Mesenchymal stem cell (in vitro differentiated cells and primary cell): Measurements from ENCODE around the gene LENG9.

Source experiments
- DNase-seq: peaks from one replicate; pipeline ENCODE4 v3.0.0-alpha.2; 2013
- H2AFZ ChIP-seq: one replicate; pipeline ENCODE4 v1.6.1; 2013; ENCODE audit warnings: low read depth, mild to moderate bottlenecking, control low read depth, inconsistent platforms, low read length, moderate library complexity
- H2AK5ac ChIP-seq: 2 replicates; pipeline ENCODE4 v1.6.1; 2013; ENCODE audit warnings: low read length, moderate library complexity, mild to moderate bottlenecking, inconsistent platforms; ENCODE audit not compliant: severe bottlenecking
- H2BK120ac ChIP-seq: one replicate; pipeline ENCODE4 v1.6.1; 2013; ENCODE audit warnings: low read depth, mild to moderate bottlenecking, inconsistent platforms, low read length, moderate library complexity
- H2BK12ac ChIP-seq, 2 experiments: one replicate each; pipeline ENCODE4 v1.6.1; 2013; ENCODE audit warnings: inconsistent platforms in 2 of 2, low read length in 2 of 2, mild to moderate bottlenecking in 2 of 2, moderate library complexity in 2 of 2, control low read depth in 1 of 2
- H2BK15ac ChIP-seq: one replicate; pipeline ENCODE4 v1.6.1; 2013; ENCODE audit warnings: mild to moderate bottlenecking, low read depth, inconsistent platforms; ENCODE audit not compliant: poor library complexity, severe bottlenecking
- H2BK5ac ChIP-seq: 2 replicates; pipeline ENCODE4 v1.6.1; 2013; ENCODE audit warnings: low read depth, mild to moderate bottlenecking, low read length, control low read depth, inconsistent platforms; ENCODE audit not compliant: poor library complexity, severe bottlenecking
- H3K14ac ChIP-seq, 2 experiments: one replicate each; pipeline ENCODE4 v1.6.1; 2013; ENCODE audit warnings: inconsistent platforms in 2 of 2, low read length in 2 of 2, control low read depth in 1 of 2, mild to moderate bottlenecking in 1 of 2, moderate library complexity in 1 of 2
- H3K18ac ChIP-seq, 2 experiments: one replicate each; pipeline ENCODE4 v1.6.1; 2013; ENCODE audit warnings: inconsistent platforms in 2 of 2, low read length in 2 of 2, control low read depth in 1 of 2, low read depth in 1 of 2, mild to moderate bottlenecking in 1 of 2
- H3K23ac ChIP-seq, 2 experiments: one replicate each; pipeline ENCODE4 v1.6.1; 2013; ENCODE audit warnings: inconsistent platforms in 2 of 2, low read length in 2 of 2, mild to moderate bottlenecking in 2 of 2, moderate library complexity in 2 of 2, control low read depth in 1 of 2
- H3K27ac ChIP-seq: 2 replicates; pipeline ENCODE4 v1.5.1; 2013; ENCODE audit warnings: mild to moderate bottlenecking, moderate library complexity, low read length, control low read depth, inconsistent platforms; ENCODE audit not compliant: poor library complexity, severe bottlenecking
- H3K27me3 ChIP-seq, 2 experiments: 2 replicates each; pipeline versions ENCODE4 v1.6.1 to v1.7.0; 2013; ENCODE audit warnings: low read length in 2 of 2, mild to moderate bottlenecking in 2 of 2, moderate library complexity in 2 of 2, control low read depth in 1 of 2, inconsistent platforms in 1 of 2; ENCODE audit not compliant: control insufficient read depth in 1 of 2, insufficient read depth in 1 of 2
- H3K36me3 ChIP-seq, 2 experiments: 2 replicates each; pipeline versions ENCODE4 v1.6.1 to v1.7.0; 2013; ENCODE audit warnings: low read length in 2 of 2, control low read depth in 1 of 2, inconsistent platforms in 1 of 2, low read depth in 1 of 2, mild to moderate bottlenecking in 1 of 2; ENCODE audit not compliant: insufficient read depth in 2 of 2, control insufficient read depth in 1 of 2
- H3K4ac ChIP-seq, 2 experiments: one replicate each; pipeline ENCODE4 v1.6.1; 2013; ENCODE audit warnings: inconsistent platforms in 2 of 2, low read length in 2 of 2, mild to moderate bottlenecking in 2 of 2, moderate library complexity in 2 of 2, control low read depth in 1 of 2, low read depth in 1 of 2
- H3K4me1 ChIP-seq: 2 replicates; pipeline ENCODE4 v1.6.1; 2013; ENCODE audit warnings: low read depth, low read length, control low read depth; ENCODE audit not compliant: control insufficient read depth, insufficient read depth
- H3K4me2 ChIP-seq: 2 replicates; pipeline ENCODE4 v1.6.1; 2013; ENCODE audit warnings: low read length, mild to moderate bottlenecking, inconsistent platforms; ENCODE audit not compliant: poor library complexity, severe bottlenecking
- H3K4me3 ChIP-seq, 2 experiments: 2 replicates each; pipeline versions ENCODE4 v1.5.1 to v1.7.0; 2013; ENCODE audit warnings: low read length in 2 of 2, mild to moderate bottlenecking in 2 of 2, control low read depth in 1 of 2, low read depth in 1 of 2; ENCODE audit not compliant: insufficient read depth in 1 of 2
- H3K79me1 ChIP-seq: replicated peaks from 2 replicates; pipeline ENCODE4 v1.6.1; 2013; ENCODE audit warnings: mild to moderate bottlenecking, control low read depth, low read length, inconsistent platforms; ENCODE audit not compliant: poor library complexity, severe bottlenecking
- H3K9ac ChIP-seq: 2 replicates; pipeline ENCODE4 v1.7.0; 2013; ENCODE audit warnings: mild to moderate bottlenecking, low read length, moderate library complexity
- H3K9me3 ChIP-seq: 2 replicates; pipeline ENCODE4 v1.7.0; 2013; ENCODE audit warnings: mild to moderate bottlenecking, low read length; ENCODE audit not compliant: control insufficient read depth
- H4K8ac ChIP-seq: one replicate; pipeline ENCODE4 v1.6.1; 2013; ENCODE audit warnings: inconsistent platforms, mild to moderate bottlenecking, low read length, moderate library complexity
- H4K91ac ChIP-seq: one replicate; pipeline ENCODE4 v1.6.1; 2013; ENCODE audit warnings: mild to moderate bottlenecking, low read length, inconsistent platforms
- WGBS: methylation state at CpG from one replicate; pipeline ENCODE4 v1.1.7; 2013; ENCODE audit warnings: mixed read lengths; 5-methylcytosine and 5-hydroxymethylcytosine counted together

LENG9 gene

DNA sequence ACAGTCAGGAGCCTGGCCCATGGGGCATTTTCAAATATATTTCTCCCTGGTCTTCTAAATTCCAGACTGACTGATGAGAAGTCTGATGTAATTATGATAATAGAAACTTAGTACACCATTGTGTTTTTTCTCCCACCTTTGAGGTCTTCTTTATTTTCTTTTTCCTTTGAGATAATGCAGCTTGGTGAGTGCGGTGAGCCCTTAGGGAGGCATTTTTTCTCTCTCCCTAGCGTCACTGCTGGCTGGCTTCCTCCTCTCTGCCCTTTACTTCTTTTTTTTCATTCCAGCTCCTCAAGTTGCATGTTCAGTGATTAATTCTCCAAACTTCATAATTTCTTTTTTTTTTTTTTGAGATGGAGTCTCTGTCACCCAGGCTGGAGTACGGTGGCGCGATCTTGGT lies 22.3 kb upstream of the LENG9 start:
- Histone ChIP-seq H3K23ac (no peak overlapping the region), H3K27me3 (peaks cover 0 to 4% of the 10 kb centered on the region in 2 experiments), H3K4ac (no peak overlapping the region), H3K36me3 (no peaks in the 10 kb centered on the region), H3K9me3 (no peaks in the 10 kb centered on the region), H3K27ac (no peak overlapping the region), H3K4me3 (no peak overlapping the region), H2BK5ac (no peak overlapping the region), H4K8ac (no peak overlapping the region), H3K4me2 (no peak overlapping the region), H3K9ac (no peak overlapping the region), H2BK120ac (no peak overlapping the region), H3K4me1 (no peaks in the 10 kb centered on the region), H2BK15ac (no peak overlapping the region), H4K91ac (no peak overlapping the region), H2AK5ac (no peak overlapping the region), H3K14ac (no peak overlapping the region), H3K18ac (no peak overlapping the region), H2AFZ (no peak overlapping the region), H3K79me1 (no peaks in the 10 kb centered on the region), H2BK12ac (no peak overlapping the region)
- no peak for DNase-seq
- 94% methylated on average over 4 of the region's 5 CpGs for WGBS

DNA sequence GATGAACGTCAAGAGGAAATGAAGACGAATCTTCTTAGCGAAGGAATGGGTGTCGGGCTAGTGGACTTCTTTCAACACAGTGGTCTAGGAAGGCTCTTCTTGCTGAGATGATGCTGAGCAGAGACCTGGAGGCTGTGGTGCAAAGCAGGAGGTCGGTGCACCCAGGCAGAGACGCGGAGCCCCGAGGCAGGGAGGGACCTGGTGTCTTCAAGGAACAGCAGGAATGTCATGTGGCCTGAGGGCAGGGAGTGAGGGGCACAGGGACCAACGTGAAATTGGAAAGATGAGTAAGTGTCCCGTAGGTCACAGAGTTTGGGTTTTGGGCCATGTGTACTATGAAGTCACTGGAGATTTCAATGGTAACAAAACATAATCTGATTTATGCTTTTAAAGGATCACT lies 20.9 kb upstream of the LENG9 start:
- Histone ChIP-seq H2BK120ac (no peak overlapping the region), H3K9ac (no peak overlapping the region), H3K36me3 (no peaks in the 10 kb centered on the region), H3K4me2 (no peak overlapping the region), H3K4me1 (no peaks in the 10 kb centered on the region), H3K79me1 (no peaks in the 10 kb centered on the region), H2AFZ (no peak overlapping the region), H4K91ac (no peak overlapping the region), H2BK5ac (no peak overlapping the region), H3K18ac (no peak overlapping the region), H3K27ac (no peak overlapping the region), H3K23ac (no peak overlapping the region), H3K27me3 (peaks cover 0 to 10% of the 10 kb centered on the region in 2 experiments), H3K4ac (no peak overlapping the region), H3K4me3 (no peak overlapping the region), H3K14ac (no peak overlapping the region), H2AK5ac (no peak overlapping the region), H3K9me3 (no peaks in the 10 kb centered on the region), H2BK15ac (no peak overlapping the region), H2BK12ac (no peak overlapping the region), H4K8ac (no peak overlapping the region)
- 82% methylated on average over 10 of the region's 10 CpGs for WGBS
- DNase-seq = no peak

DNA sequence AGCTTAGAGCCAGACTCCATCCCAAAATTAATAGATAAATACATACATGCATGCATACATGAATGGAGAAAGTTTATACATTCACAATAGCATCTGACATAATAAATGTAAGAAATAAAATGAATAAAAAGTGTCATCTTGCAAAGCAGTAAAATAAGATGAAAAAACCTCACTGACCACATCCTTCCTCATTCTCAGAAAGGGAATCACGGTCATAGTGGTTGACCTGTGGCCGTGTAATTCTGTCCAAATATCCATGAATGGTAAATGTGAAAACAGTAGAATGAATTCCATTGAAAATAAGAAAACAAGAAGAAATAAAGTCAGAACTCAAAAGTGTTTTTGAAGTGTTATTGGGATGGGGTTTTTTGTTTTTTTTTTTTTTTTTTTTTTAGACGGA lies 19.3 kb upstream of the LENG9 start:
- Histone ChIP-seq H3K4ac (no peak overlapping the region), H3K9me3 (no peaks in the 10 kb centered on the region), H2BK15ac (no peak overlapping the region), H3K79me1 (no peaks in the 10 kb centered on the region), H4K8ac (no peak overlapping the region), H3K4me3 (no peak overlapping the region), H3K9ac (no peak overlapping the region), H4K91ac (no peak overlapping the region), H2BK12ac (no peak overlapping the region), H3K36me3 (no peaks in the 10 kb centered on the region), H3K18ac (no peak overlapping the region), H2BK120ac (no peak overlapping the region), H3K23ac (no peak overlapping the region), H3K27ac (no peak overlapping the region), H3K27me3 (peaks cover 0 to 19% of the 10 kb centered on the region in 2 experiments), H3K4me2 (no peak overlapping the region), H2BK5ac (no peak overlapping the region), H2AK5ac (no peak overlapping the region), H3K4me1 (no peaks in the 10 kb centered on the region), H2AFZ (no peak overlapping the region), H3K14ac (no peak overlapping the region)
- 100% methylated on average over 3 of the region's 3 CpGs for WGBS
- no peak for DNase-seq

DNA sequence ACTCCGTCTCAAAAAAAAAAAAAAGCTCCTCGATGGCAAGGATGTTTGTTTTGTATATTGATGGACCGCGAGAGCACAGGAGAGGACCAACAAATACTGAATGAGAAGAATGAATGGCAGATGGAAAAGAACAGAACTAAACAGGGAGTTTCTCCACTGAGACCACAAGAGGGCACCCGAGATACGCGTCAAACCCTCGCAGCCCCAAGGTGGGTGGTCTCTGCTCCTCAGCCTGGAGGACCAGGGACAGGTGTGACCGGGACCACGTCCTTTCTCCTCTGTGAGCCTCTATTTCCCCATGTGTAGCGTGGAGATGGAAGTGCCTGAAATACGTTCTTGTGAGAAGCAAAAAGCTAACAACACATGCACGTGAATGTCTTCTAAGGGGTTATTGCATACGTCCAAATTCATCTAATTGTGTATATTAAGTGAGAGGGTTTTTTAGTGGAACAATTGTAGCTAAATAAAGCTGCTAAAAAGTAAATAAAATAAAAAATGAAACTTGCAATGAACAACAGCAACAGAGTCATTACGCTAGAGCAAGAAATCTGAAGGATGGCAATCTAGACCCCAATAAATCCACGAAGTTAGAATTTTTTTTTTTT lies 17.9 kb upstream of the LENG9 start:
- no peak overlapping the region for H3K4me3 ChIP-seq
- 24% methylated on average over 15 of the region's 16 CpGs for WGBS
- no peak overlapping the region for H4K8ac ChIP-seq
- H3K23ac ChIP-seq = no peak overlapping the region
- no peak overlapping the region for H3K4ac ChIP-seq
- H3K27ac ChIP-seq = no peak overlapping the region
- no peak overlapping the region for H2BK5ac ChIP-seq
- H3K4me2 ChIP-seq = no peak overlapping the region
- H3K9me3 ChIP-seq = no peaks in the 10 kb centered on the region
- DNase-seq = peak; percentile 61
- no peak overlapping the region for H2BK12ac ChIP-seq
- no peak overlapping the region for H2BK15ac ChIP-seq
- no peak overlapping the region for H3K18ac ChIP-seq
- H2AK5ac ChIP-seq = no peak overlapping the region
- no peak overlapping the region for H3K14ac ChIP-seq
- no peak overlapping the region for H3K9ac ChIP-seq
- no peak overlapping the region for H4K91ac ChIP-seq
- H3K79me1 ChIP-seq = no peaks in the 10 kb centered on the region
- no peak overlapping the region for H2BK120ac ChIP-seq
- peaks cover 0 to 19% of the 10 kb centered on the region in 2 experiments for H3K27me3 ChIP-seq
- no peak overlapping the region for H2AFZ ChIP-seq
- H3K4me1 ChIP-seq = no peaks in the 10 kb centered on the region
- H3K36me3 ChIP-seq = no peaks in the 10 kb centered on the region
